ENCODE data around the gene NEK7. TPM values are rescaled to one million over a fixed set of nuclear protein-coding genes. Genes with fewer than 3 reads are reported as not detected.

Gene NEK7
- total RNA-seq, 4 donors from 2014 or later, result 50.4 to 71.6 (median 57.3) TPM

DNA sequence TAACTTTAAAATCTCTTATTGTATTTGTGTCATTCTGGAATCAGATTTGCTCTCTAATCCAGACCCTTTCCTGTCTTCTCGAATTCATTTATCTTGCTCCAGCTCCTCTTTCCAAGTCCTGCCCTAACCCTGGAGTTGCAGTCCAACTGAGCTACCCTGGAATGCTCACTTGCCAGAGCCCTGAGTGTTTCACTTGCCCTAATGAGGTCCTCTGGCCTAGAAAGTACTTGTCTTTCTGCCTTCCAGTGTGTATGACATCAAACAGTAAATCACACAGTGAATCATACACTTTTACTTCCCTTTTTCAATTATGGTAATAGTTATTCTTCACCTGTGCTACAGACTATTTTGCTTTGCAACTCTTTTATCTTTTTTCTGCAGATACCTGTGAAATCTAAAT is 96.9 kb downstream of the NEK7 start:
- H3K4me3 ChIP-seq (ENCODE audit: low read depth, poor library complexity, severe bottlenecking), result no peak overlapping the region
- WGBS, 2 donors, result 24 to 29% methylated on average over 1 of the region's 1 CpG
- intact Hi-C loops (cut with DNase I; ENCODE audit: low total_unique reads), result no loop called here
- DNase-seq (ENCODE audit: low spot score in 2 of 2), result no peak
- TF ChIP-seq CTCF (IDR thresholded peaks at IDR 0.05) (no peak), POLR2A (IDR thresholded peaks at IDR 0.05) (no peak)

DNA sequence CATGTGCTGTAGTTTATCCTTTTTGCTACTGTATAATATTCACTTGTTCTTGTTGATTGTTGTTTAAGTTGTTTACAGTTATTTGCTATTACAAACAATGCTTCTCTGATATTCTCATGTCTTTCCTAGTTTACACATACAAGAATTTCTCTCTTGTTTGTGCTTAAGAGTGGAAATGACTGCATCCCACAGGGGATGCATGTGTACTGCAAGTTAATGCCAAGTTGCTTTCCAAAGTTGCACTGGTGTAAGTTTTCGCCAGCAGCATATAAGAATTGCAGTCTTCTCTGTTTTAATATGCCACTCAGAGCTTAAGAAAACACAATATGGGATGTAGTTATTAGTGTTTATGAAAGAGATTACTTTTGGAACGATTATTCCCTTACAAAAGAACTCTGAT is 97.7 kb downstream of the NEK7 start:
- WGBS, 2 donors, result 71 to 78% methylated on average over 2 of the region's 2 CpGs

GRCh38 chr1:198254948-198255347 is 98.2 kb downstream of the NEK7 start:
- no peak for TF ChIP-seq CTCF (IDR thresholded peaks at IDR 0.05)
- no peak for TF ChIP-seq POLR2A (IDR thresholded peaks at IDR 0.05)
- DNase-seq (ENCODE audit: low spot score in 2 of 2), result no peak
- H3K4me3 ChIP-seq (ENCODE audit: low read depth, poor library complexity, severe bottlenecking), result no peak overlapping the region
- intact Hi-C loops (cut with DNase I; ENCODE audit: low total_unique reads), result no loop called here
- WGBS, 2 donors, result 67 to 78% methylated on average over 1 of the region's 1 CpG

More for the DNA sequence above, 97.7 kb downstream of the NEK7 start:
- TF ChIP-seq POLR2A (IDR thresholded peaks at IDR 0.05), result no peak
- no peak for TF ChIP-seq CTCF (IDR thresholded peaks at IDR 0.05)
- intact Hi-C loops (cut with DNase I; ENCODE audit: low total_unique reads), result no loop called here
- no peak for DNase-seq (ENCODE audit: low spot score in 2 of 2)
- H3K4me3 ChIP-seq (ENCODE audit: low read depth, poor library complexity, severe bottlenecking), result no peak overlapping the region

GRCh38 chr1:198255784-198256183 is 99.0 kb downstream of the NEK7 start:
- WGBS, 2 donors, result 97 to 98% methylated on average over 1 of the region's 1 CpG
- DNase-seq (ENCODE audit: low spot score in 2 of 2), result no peak
- TF ChIP-seq CTCF (IDR thresholded peaks at IDR 0.05), result no peak
- TF ChIP-seq POLR2A (IDR thresholded peaks at IDR 0.05), result no peak
- intact Hi-C loops (cut with DNase I; ENCODE audit: low total_unique reads), result no loop called here
- no peak overlapping the region for H3K4me3 ChIP-seq (ENCODE audit: low read depth, poor library complexity, severe bottlenecking)

- intact Hi-C loops (cut with DNase I; ENCODE audit: low total_unique reads), result no loop called here
- DNase-seq (ENCODE audit: low spot score in 2 of 2), result no peak
- H3K4me3 ChIP-seq (ENCODE audit: low read depth, poor library complexity, severe bottlenecking), result no peak overlapping the region
- TF ChIP-seq POLR2A (IDR thresholded peaks at IDR 0.05), result no peak
- no peak for TF ChIP-seq CTCF (IDR thresholded peaks at IDR 0.05)
Measured at GRCh38 chr1:198258491-198258890, 101.7 kb downstream of the NEK7 start.

DNA sequence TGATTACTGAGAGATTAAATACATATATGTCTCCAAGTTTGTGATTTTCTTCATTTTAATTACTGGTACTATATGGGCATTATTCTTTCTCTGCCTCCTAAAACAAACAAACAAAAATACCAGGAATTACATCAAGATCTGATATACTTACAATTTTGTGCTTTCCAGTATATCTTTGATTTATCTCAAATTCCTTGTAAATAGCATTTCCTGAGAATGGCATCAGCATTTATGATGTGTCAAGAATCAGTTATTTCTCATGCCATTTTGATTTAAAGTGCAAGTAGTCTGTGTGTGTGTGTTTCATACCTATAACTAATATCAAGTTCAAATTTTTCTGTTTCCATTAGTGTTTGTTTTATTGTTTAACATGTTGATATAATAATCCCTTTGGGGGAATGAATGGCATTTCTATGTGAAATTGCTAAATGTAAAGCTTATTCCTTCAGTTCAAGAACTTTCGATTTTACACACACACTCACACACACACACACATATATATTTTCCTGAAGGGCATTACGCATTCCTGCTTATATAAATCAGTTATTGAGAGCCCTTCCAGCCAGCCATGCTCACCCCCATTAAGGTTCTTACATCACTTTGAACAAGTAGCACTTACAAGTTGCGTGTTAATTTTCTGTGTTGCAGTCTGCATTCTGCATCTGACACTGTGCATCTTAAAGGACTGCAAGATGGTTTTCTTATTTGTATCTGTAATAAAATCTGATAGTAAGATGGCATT is 102.7 kb downstream of the NEK7 start:
- intact Hi-C loops (cut with DNase I; ENCODE audit: low total_unique reads), result no loop called here
- WGBS, 2 donors, result 92 to 94% methylated on average over 3 of the region's 3 CpGs
- TF ChIP-seq CTCF (IDR thresholded peaks at IDR 0.05), result no peak
- TF ChIP-seq POLR2A (IDR thresholded peaks at IDR 0.05), result no peak
- DNase-seq (ENCODE audit: low spot score in 2 of 2), result no peak
- no peak overlapping the region for H3K4me3 ChIP-seq (ENCODE audit: low read depth, poor library complexity, severe bottlenecking)

Data from lower leg skin (tissue), 4 donors.